ENCODE measurements around the gene ZNF236.
A peak's percentile ranks its signal among the peaks of the same experiment; 100 is the strongest.

Gene ZNF236

GRCh38 chr18:76972846-76973519 lies 150.6 kb downstream of the ZNF236 start:
- DNase-seq (ENCODE audit: low read depth, low spot score) = no peak

- DNase-seq (ENCODE audit: low read depth, low spot score) = no peak
These were observed 151.3 kb downstream of the ZNF236 start for GRCh38 chr18:76973520-76974266.

- DNase-seq (ENCODE audit: low read depth, low spot score) = no peak
These were observed 152.0 kb downstream of the ZNF236 start for GRCh38 chr18:76974386-76974785.

- DNase-seq (ENCODE audit: low read depth, low spot score) = no peak
These were observed 153.3 kb downstream of the ZNF236 start for GRCh38 chr18:76975577-76976110.

- DNase-seq (ENCODE audit: low read depth, low spot score) = no peak
These were observed 154.8 kb downstream of the ZNF236 start for GRCh38 chr18:76977108-76977621.

- no peak for DNase-seq (ENCODE audit: low read depth, low spot score)
These were observed 155.4 kb downstream of the ZNF236 start for GRCh38 chr18:76977684-76978232.

GRCh38 chr18:76978616-76979015 lies 156.3 kb downstream of the ZNF236 start:
- no peak for DNase-seq (ENCODE audit: low read depth, low spot score)

GRCh38 chr18:76979111-76979751 lies 156.9 kb downstream of the ZNF236 start:
- no peak for DNase-seq (ENCODE audit: low read depth, low spot score)

GRCh38 chr18:76979906-76980305 lies 157.5 kb downstream of the ZNF236 start:
- no peak for DNase-seq (ENCODE audit: low read depth, low spot score)

- no peak for DNase-seq (ENCODE audit: low read depth, low spot score)
These were observed 158.5 kb downstream of the ZNF236 start for GRCh38 chr18:76980663-76981395.

- peak; percentile 45 for DNase-seq (ENCODE audit: low read depth, low spot score)
These were observed 159.1 kb downstream of the ZNF236 start for GRCh38 chr18:76981396-76981968.

GRCh38 chr18:76982038-76982437 lies 159.7 kb downstream of the ZNF236 start:
- no peak for DNase-seq (ENCODE audit: low read depth, low spot score)

GRCh38 chr18:76982841-76983583 lies 160.7 kb downstream of the ZNF236 start:
- no peak for DNase-seq (ENCODE audit: low read depth, low spot score)

GRCh38 chr18:76983613-76984051 lies 161.3 kb downstream of the ZNF236 start:
- DNase-seq (ENCODE audit: low read depth, low spot score) = no peak

GRCh38 chr18:76984193-76985155 lies 162.1 kb downstream of the ZNF236 start:
- DNase-seq (ENCODE audit: low read depth, low spot score) = no peak

GRCh38 chr18:76985156-76985950 lies 163.0 kb downstream of the ZNF236 start:
- no peak for DNase-seq (ENCODE audit: low read depth, low spot score)

GRCh38 chr18:76985951-76986236 lies 163.5 kb downstream of the ZNF236 start:
- DNase-seq (ENCODE audit: low read depth, low spot score) = no peak

- DNase-seq (ENCODE audit: low read depth, low spot score) = no peak
These were observed 164.0 kb downstream of the ZNF236 start for GRCh38 chr18:76986406-76986805.
